BLaER1 (cell line): ENCODE measurements around the gene TMEM9.

ENCODE experiments used
- H3K27ac ChIP-seq: shearing (Covaris generic); formaldehyde crosslinking; 2 replicates; pipeline ENCODE4 v1.8.1; 2022
- H3K27me3 ChIP-seq: shearing (Covaris generic); formaldehyde crosslinking; 2 replicates; pipeline ENCODE4 v1.8.1; 2022
- H3K36me3 ChIP-seq: shearing (Covaris generic); formaldehyde crosslinking; 2 replicates; pipeline ENCODE4 v1.8.1; 2022
- H3K4me1 ChIP-seq: shearing (Covaris generic); formaldehyde crosslinking; 2 replicates; pipeline ENCODE4 v1.8.1; 2022
- H3K4me2 ChIP-seq: shearing (Covaris generic); formaldehyde crosslinking; 2 replicates; pipeline ENCODE4 v1.8.1; 2022
- H3K4me3 ChIP-seq: shearing (Covaris generic); formaldehyde crosslinking; 2 replicates; pipeline ENCODE4 v1.8.1; 2022
- H3K9ac ChIP-seq: shearing (Covaris generic); formaldehyde crosslinking; 2 replicates; pipeline ENCODE4 v1.8.1; 2022
- H3K9me3 ChIP-seq: shearing (Covaris generic); formaldehyde crosslinking; 2 replicates; pipeline ENCODE4 v1.8.1; 2022
- H4K20me1 ChIP-seq: shearing (Covaris generic); formaldehyde crosslinking; 2 replicates; pipeline ENCODE4 v1.8.1; 2022
- Cebpa-rat ChIP-seq: shearing (Covaris generic); IDR thresholded peaks from 2 replicates; pipeline ENCODE4 v1.8.1; 2022

The TMEM9 gene

GRCh38 chr1:201175820-201176500, 21.7 kb upstream of the TMEM9 start:
- Histone ChIP-seq H3K27me3 (peaks cover 21% of the 10 kb centered on the region), H3K9me3 (peaks cover 13% of the 10 kb centered on the region; the same call in 1 of the 2 replicates), H3K9ac (no peak overlapping the region), H3K4me1 (peaks cover 6% of the 10 kb centered on the region), H3K4me2 (no peak overlapping the region), H4K20me1 (no peaks in the 10 kb centered on the region), H3K27ac (no peak overlapping the region), H3K4me3 (no peak overlapping the region), H3K36me3 (no peaks in the 10 kb centered on the region)
- TF ChIP-seq Cebpa-rat, result no peak

- peaks cover 11% of the 10 kb centered on the region; the same call in 1 of the 2 replicates for H3K9me3 ChIP-seq
- H3K36me3 ChIP-seq, result no peaks in the 10 kb centered on the region
- peaks cover 8% of the 10 kb centered on the region for H3K4me1 ChIP-seq
- no peak overlapping the region for H3K27ac ChIP-seq
- peaks cover 43% of the 10 kb centered on the region for H3K27me3 ChIP-seq
- no peak overlapping the region for H3K4me2 ChIP-seq
- H3K9ac ChIP-seq, result no peak overlapping the region
- H3K4me3 ChIP-seq, result no peak overlapping the region
- no peaks in the 10 kb centered on the region for H4K20me1 ChIP-seq
- TF ChIP-seq Cebpa-rat, result no peak
Observed at GRCh38 chr1:201173736-201174135, 19.5 kb upstream of the TMEM9 start.

- Histone ChIP-seq H3K27me3 (peaks cover 43% of the 10 kb centered on the region), H3K27ac (no peak overlapping the region), H4K20me1 (no peaks in the 10 kb centered on the region), H3K4me3 (no peak overlapping the region), H3K4me2 (no peak overlapping the region), H3K9ac (no peak overlapping the region), H3K36me3 (no peaks in the 10 kb centered on the region), H3K4me1 (peaks cover 8% of the 10 kb centered on the region), H3K9me3 (peaks cover 6% of the 10 kb centered on the region; the same call in 1 of the 2 replicates)
- TF ChIP-seq Cebpa-rat, result no peak
Observed at GRCh38 chr1:201172999-201173610, 18.8 kb upstream of the TMEM9 start.

- Histone ChIP-seq H3K27ac (no peak overlapping the region), H3K4me2 (no peak overlapping the region), H3K9me3 (peaks cover 6% of the 10 kb centered on the region; the same call in 1 of the 2 replicates), H3K36me3 (no peaks in the 10 kb centered on the region), H3K27me3 (peaks cover 43% of the 10 kb centered on the region), H4K20me1 (no peaks in the 10 kb centered on the region), H3K9ac (no peak overlapping the region), H3K4me1 (peaks cover 8% of the 10 kb centered on the region), H3K4me3 (no peak overlapping the region)
- TF ChIP-seq Cebpa-rat, result no peak
Observed at GRCh38 chr1:201172326-201172725, 18.1 kb upstream of the TMEM9 start.

GRCh38 chr1:201171063-201172036, 17.1 kb upstream of the TMEM9 start:
- H4K20me1 ChIP-seq, result no peaks in the 10 kb centered on the region
- H3K4me1 ChIP-seq, result peaks cover 8% of the 10 kb centered on the region
- peaks cover 6% of the 10 kb centered on the region; the same call in 1 of the 2 replicates for H3K9me3 ChIP-seq
- no peak overlapping the region for H3K27ac ChIP-seq
- H3K27me3 ChIP-seq, result peaks cover 43% of the 10 kb centered on the region
- peak overlapping the region; percentile 86 for H3K4me2 ChIP-seq
- peak overlapping the region; percentile 60 for H3K4me3 ChIP-seq
- TF ChIP-seq Cebpa-rat, result no peak
- 0 out of 2 replicates have a peak overlapping the region, but pooled peaks have one; percentile 25 for H3K9ac ChIP-seq
- H3K36me3 ChIP-seq, result no peaks in the 10 kb centered on the region

- H3K4me1 ChIP-seq, result peaks cover 8% of the 10 kb centered on the region
- H3K36me3 ChIP-seq, result no peaks in the 10 kb centered on the region
- H3K27me3 ChIP-seq, result peaks cover 43% of the 10 kb centered on the region
- peak overlapping the region; percentile 60 for H3K4me3 ChIP-seq
- no peak overlapping the region for H3K27ac ChIP-seq
- H3K4me2 ChIP-seq, result peak overlapping the region; percentile 86
- TF ChIP-seq Cebpa-rat, result no peak
- H3K9ac ChIP-seq, result 0 out of 2 replicates have a peak overlapping the region, but pooled peaks have one; percentile 25
- H4K20me1 ChIP-seq, result no peaks in the 10 kb centered on the region
- H3K9me3 ChIP-seq, result peaks cover 6% of the 10 kb centered on the region; the same call in 1 of the 2 replicates
Observed at GRCh38 chr1:201170533-201171062, 16.3 kb upstream of the TMEM9 start.

GRCh38 chr1:201169971-201170532, 15.8 kb upstream of the TMEM9 start:
- H3K27ac ChIP-seq, result no peak overlapping the region
- no peak for TF ChIP-seq Cebpa-rat

GRCh38 chr1:201169203-201169602, 14.9 kb upstream of the TMEM9 start:
- Histone ChIP-seq H3K4me2 (no peak overlapping the region), H3K9me3 (peaks cover 6% of the 10 kb centered on the region; the same call in 1 of the 2 replicates), H3K4me3 (no peak overlapping the region), H4K20me1 (no peaks in the 10 kb centered on the region), H3K27me3 (peaks cover 43% of the 10 kb centered on the region), H3K36me3 (no peaks in the 10 kb centered on the region), H3K9ac (no peak overlapping the region), H3K4me1 (peaks cover 8% of the 10 kb centered on the region), H3K27ac (no peak overlapping the region)
- no peak for TF ChIP-seq Cebpa-rat

More at GRCh38 chr1:201169971-201170532, 15.8 kb upstream of the TMEM9 start:
- Histone ChIP-seq H3K36me3 (no peaks in the 10 kb centered on the region), H3K4me3 (no peak overlapping the region), H3K4me2 (no peak overlapping the region), H3K9me3 (peaks cover 6% of the 10 kb centered on the region; the same call in 1 of the 2 replicates), H4K20me1 (no peaks in the 10 kb centered on the region), H3K27me3 (peaks cover 43% of the 10 kb centered on the region), H3K4me1 (peaks cover 8% of the 10 kb centered on the region), H3K9ac (no peak overlapping the region)
